NCI-H146 treated with DMSO at 0.1 percent for 48 hours (cell line): ENCODE measurements around the gene CLEC16A.

Experiments used
- DNase-seq: peaks from one replicate; lab custom pipeline; 2025; ENCODE audit not compliant: unreplicated experiment; lab: John Stamatoyannopoulos, UW

Gene CLEC16A

DNA sequence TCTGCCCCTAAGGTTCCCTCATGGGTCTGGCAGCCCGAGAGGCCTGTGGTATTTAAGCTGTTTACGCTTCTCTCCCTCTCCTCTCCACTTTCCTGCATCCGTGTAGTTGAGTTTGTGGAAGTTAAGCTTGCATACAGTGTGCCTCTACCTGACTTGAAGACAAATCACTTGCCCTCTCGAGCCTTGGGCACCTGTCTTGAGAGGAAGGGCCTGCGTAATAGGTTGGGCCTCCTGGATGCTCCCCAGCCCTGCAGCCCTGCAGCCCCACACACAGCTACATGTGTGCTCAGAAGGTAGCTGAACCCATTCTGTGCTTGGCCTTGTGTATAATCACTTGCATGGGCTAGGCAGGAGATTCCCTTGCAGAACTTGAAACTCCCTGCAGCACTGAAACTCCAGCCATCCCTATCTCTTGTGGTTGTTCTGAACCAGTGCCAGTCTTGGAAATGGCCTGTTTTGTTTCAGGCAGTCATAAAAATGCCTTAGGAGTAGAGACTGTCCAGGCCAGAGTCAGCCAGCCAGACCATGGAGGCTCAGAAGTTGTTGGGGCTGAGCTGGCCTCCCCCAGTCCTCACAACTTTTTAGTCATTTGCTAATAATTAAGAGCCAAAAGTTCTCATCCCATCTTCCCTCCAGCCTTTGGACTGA is 134.6 kb downstream of the CLEC16A start:
- DNase-seq = no peak

DNA sequence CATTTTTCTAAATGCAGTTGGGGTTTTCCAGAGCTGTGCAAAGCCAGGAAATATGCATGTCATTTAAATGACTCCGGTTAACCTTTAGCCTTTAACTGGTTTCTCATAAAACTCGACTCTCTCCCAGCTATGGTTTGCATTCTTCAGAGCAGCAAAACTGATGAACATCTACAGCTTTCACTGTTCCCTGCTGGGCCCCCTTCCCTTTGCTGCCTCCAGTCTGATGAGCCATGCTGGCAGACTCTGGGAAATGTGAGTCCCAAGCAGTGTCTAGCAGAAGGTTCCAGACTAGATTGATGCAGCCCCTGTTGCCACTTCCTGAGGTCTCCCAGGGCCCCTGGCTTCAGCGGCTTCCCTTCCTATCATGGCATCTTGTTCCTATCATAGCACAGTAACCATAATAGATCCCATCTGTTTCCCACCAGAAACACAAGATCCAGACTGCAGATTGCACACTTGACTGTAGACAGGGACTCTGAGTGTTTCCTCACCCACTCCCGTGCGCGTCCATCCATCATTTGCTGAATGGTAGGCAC is 135.4 kb downstream of the CLEC16A start:
- no peak for DNase-seq

- no peak for DNase-seq
These were observed 136.1 kb downstream of the CLEC16A start for GRCh38 chr16:11080327-11080967.

DNA sequence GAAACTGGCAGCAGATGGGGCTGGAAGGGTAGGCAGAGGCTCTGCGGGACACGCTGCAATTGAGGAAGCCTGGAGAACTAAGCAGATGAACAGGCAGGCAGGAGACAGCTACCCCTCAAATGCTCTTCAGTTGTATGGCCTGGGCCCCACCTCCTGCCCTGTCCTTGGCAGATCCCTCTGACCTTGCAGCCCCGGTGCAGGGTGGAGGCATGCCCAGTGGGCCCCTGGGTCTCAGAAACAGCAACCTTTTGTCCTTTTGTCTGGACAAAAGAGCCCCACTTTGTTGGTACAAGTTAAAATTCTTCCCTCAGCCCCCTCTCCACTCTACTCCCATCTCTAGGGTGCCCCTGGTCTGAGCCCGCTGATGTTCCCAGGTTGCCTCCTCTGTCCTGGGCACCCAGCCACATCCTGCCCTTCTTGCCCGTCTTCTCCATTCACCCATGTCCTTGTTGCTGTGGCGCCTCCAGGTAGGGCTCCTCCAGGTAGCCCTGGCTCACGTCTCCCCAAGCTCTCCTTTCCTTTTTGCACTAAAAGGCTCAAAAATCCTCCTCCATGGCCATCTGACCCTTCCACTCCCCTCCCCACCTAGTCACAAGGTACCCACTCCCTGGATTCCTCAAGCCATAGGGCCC is 136.8 kb downstream of the CLEC16A start:
- DNase-seq = no peak

GRCh38 chr16:11082108-11082859 is 137.9 kb downstream of the CLEC16A start:
- DNase-seq = no peak

DNA sequence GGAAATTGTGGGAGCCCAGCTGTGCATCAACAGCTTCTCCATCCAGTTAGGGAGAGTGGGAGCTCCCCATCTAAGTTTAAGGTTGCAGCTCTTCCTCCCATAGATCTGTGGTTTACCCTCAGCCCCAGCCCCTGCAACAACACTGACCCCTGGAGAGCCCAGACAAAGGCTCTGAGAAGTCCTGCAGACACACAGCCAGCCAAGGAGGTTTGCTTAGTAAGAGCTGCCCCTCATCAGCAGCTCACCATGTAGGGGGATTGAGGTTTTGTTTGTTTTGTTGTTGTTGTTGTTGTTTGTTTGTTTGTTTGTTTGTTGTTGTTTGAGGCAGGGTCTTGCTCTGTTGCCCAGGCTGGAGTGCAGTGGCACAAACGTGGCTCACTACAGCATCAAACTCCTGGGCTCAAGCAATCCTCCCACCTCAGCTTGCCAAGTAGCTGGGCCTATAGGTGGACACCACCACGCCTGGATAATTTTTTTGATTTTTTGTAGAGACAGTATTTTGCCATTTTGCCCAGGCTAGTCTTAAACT is 138.6 kb downstream of the CLEC16A start:
- no peak for DNase-seq

GRCh38 chr16:11084484-11084875 is 140.1 kb downstream of the CLEC16A start:
- no peak for DNase-seq

DNA sequence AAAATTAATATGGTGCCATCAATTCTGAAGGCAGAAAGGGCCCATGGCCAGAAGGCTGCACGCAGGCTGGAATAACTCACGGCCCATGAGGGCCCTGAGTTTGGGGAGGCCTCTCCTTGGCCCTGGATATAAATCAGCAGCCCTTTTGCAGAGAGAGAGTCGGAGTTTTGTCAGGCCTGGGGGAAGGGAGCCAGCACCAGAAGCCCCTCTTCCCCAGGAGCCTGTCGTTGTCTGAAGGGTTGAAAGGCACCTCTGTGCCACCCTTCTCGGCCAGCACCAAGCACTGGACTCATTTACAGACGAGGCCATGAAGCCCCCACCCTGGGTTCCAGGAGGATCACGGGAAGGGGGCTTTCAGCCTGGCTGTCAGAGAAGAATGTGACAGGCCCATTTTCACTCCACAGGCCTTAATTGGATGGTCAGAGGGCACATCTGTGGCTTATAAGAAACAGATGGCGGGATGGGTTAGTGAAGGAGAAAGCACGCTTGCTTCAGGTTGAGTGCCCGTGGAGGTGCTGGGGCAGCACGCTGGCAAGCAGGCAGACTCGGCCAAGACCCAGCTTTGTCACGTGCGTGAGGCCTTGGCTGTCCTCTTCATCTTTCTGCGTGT is 140.6 kb downstream of the CLEC16A start:
- no peak for DNase-seq

DNA sequence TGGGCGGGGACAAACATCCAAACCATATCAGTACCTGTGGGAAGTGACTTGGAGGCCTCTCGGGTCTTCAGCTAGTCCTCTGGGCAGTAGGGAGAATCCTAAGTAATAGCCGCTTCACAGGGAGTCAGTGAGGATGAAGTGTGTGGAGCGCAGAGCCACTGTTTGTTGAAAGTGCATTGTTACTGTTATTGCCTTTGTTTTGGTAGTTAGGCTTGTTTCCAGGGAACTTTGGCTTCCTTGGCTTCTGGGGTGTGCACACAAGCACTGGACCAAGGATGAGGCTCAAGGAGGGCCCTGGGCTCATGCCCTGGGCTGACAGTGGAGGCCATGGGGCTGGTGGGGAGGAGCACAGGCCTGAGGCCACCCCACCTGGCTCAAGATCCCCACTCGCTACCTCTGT is 141.6 kb downstream of the CLEC16A start:
- no peak for DNase-seq

DNA sequence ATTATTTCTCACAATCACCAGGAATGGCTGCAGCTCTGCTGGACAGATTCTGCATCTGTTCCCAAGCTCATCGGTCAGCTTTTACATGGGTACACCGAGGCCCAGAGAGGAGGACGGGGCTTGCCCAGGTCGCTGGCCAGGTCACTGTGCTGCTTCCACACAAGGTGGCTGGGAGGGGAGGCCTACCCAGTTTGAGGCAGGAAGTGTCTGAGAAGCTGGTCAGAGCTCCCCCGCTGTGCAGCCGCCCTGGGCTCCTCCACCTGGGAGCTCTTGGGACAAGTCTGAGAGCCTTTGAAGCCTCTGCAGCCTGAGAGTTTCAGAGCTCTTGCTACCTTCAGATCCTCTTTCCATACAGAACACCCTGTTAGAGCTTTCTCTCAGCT is 143.3 kb downstream of the CLEC16A start:
- no peak for DNase-seq

- DNase-seq = no peak
These were observed 143.8 kb downstream of the CLEC16A start for GRCh38 chr16:11088074-11088730.

DNA sequence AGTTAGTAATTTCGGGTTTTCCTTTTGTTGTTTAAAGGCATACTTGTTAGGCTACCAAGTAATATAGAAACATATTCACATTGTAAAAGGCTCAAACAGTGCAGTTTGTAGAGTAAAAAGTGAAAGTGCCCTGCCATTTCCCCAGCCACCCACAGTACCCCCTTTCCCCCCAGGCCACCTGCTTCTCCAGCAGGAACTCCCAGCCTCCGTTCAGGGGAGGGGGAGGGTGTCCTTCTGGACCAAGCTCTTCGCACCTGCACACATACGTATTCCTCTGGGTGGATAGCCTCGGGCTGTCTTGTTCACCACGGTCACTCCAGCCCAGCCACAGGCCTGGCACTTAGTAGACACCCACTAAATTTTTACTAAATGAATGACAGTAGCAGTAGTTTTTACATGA is 144.5 kb downstream of the CLEC16A start:
- peak; percentile 33 for DNase-seq

DNA sequence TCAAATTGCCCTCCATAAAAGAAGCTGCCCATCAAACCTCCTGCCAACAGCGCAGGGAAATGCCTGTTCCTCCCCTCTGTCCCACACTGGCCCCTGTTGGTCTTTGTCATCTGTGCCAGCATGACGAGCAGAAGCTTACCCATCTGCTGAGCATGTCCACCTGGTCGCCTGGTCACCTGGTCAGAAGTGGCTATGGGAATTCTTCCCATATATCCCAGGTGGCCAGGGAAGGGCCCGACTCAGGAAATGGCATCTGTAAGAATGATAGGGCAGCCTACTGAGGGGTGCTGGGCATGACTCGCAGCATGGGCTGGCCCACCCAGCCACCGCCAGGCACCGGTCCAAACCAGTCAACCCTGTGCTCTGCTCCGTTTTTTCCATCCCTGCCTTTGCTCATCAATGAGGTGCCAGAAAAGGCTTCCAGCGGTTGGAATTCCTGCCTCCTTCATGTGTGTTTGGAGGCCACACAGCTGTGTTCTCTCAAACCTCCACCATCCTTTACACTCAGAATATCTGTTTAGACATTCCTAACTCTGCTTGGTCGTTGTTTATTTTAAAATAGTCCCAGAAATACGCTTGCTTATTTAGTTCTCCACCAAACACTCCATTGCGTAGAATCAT is 145.2 kb downstream of the CLEC16A start:
- no peak for DNase-seq

DNA sequence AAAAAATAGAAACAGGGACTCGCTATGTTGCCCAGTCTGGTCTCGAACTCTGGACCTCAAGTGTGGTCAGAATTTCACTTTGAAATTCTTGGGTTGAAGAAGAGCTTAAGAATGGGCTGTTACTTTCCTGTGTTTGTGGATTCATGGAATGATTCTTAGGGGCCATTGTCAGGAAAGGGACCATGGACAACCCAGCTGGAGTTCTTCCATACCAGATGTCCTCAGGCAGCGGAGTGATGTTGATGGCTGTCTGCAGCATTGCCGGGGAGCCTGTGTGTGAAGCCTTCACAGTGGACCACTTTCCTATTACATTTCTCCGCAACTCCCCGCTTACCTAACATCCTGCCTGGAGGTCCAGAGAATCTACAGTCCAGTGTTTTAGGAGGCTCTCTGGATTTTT is 145.9 kb downstream of the CLEC16A start:
- no peak for DNase-seq

GRCh38 chr16:11091021-11091785 is 146.8 kb downstream of the CLEC16A start:
- DNase-seq = no peak

GRCh38 chr16:11092788-11093571 is 148.6 kb downstream of the CLEC16A start:
- DNase-seq = no peak

DNA sequence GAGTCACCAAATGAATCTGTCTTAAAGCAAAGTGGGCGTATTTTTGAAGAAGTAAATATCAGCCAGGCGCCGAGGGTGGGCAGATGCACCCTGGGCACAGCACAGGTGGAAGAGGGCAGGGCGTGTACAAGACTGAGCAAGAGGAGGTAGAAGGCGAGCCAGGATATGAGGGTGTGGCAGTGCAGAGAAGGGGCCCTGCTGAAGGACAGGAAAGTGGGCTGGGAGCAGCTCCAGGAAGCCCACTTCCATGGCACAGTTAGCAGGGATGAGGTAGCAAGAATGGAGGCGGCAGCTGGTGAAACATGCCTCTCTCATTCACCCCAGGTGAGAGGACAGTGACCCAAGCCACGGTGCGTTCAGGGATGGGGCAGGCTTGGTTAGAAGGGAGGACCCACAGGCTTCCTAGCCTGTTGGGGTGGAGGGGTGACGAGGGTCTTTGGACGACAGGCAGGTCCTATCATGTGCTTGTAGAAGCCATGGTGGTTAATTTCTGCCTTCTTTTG is 149.3 kb downstream of the CLEC16A start:
- no peak for DNase-seq
